ENCODE measurements around the gene TTC39B. TPM values are rescaled to one million over a fixed set of nuclear protein-coding genes. Genes with fewer than 3 reads are reported as not detected.

The TTC39B gene
- total RNA-seq, 2 donors from 2014 or later: 2.0 to 2.3 TPM

DNA sequence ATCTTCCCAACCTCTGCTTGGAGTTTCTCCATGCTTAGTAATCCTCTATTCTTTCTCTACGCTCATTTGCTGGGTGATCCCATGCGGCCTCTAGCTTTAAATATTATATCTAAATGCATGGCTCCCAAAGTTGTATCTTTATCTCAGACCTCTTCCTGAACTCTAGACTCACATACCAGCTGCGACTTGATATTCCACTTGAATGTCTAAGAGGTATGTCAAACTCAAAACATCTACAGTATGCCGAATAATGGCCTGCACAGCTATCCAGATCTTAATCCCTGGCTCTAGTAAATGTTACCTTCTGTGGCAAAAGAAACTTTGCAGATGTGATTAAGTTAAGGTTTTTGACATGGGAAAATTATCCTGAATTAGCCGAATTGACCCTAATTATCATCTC lies 179.2 kb downstream of the TTC39B start:
- no peak overlapping the region for H3K27ac ChIP-seq
- H3K27me3 ChIP-seq: no peaks in the 10 kb centered on the region
- no peaks in the 10 kb centered on the region for H3K4me1 ChIP-seq
- no peak for DNase-seq (ENCODE audit: low spot score)
- TF ChIP-seq, protein P1, sequence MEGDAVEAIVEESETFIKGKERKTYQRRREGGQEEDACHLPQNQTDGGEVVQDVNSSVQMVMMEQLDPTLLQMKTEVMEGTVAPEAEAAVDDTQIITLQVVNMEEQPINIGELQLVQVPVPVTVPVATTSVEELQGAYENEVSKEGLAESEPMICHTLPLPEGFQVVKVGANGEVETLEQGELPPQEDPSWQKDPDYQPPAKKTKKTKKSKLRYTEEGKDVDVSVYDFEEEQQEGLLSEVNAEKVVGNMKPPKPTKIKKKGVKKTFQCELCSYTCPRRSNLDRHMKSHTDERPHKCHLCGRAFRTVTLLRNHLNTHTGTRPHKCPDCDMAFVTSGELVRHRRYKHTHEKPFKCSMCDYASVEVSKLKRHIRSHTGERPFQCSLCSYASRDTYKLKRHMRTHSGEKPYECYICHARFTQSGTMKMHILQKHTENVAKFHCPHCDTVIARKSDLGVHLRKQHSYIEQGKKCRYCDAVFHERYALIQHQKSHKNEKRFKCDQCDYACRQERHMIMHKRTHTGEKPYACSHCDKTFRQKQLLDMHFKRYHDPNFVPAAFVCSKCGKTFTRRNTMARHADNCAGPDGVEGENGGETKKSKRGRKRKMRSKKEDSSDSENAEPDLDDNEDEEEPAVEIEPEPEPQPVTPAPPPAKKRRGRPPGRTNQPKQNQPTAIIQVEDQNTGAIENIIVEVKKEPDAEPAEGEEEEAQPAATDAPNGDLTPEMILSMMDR (IDR thresholded peaks at IDR 0.05): no peak
- H3K36me3 ChIP-seq: no peaks in the 10 kb centered on the region
- H3K4me3 ChIP-seq: no peak overlapping the region
- no peaks in the 10 kb centered on the region for H3K9me3 ChIP-seq

DNA sequence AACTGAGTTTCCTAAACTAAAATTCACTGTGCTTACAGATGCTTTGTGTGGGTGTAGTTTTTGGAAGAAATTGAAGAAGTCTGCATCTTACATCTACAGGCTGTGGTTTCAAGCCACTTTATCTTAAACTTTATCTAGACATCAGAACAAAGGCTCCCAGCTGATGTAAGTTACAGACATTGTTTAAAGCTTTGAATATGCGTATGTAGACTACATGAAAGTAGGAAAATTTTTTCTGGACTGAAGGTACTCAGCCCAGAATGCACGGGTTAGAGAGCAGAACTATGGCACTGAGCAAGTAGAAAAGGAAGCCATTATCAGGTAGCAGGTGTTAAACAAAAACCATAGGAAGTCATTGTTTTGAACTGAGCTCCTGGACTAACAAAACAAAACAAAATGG lies 185.4 kb downstream of the TTC39B start:
- Histone ChIP-seq H3K9me3 (no peaks in the 10 kb centered on the region), H3K4me1 (no peaks in the 10 kb centered on the region), H3K27ac (no peak overlapping the region), H3K36me3 (no peaks in the 10 kb centered on the region), H3K4me3 (no peak overlapping the region), H3K27me3 (no peaks in the 10 kb centered on the region)
- no peak for DNase-seq (ENCODE audit: low spot score)
- TF ChIP-seq, protein P1 (IDR thresholded peaks at IDR 0.05): no peak

DNA sequence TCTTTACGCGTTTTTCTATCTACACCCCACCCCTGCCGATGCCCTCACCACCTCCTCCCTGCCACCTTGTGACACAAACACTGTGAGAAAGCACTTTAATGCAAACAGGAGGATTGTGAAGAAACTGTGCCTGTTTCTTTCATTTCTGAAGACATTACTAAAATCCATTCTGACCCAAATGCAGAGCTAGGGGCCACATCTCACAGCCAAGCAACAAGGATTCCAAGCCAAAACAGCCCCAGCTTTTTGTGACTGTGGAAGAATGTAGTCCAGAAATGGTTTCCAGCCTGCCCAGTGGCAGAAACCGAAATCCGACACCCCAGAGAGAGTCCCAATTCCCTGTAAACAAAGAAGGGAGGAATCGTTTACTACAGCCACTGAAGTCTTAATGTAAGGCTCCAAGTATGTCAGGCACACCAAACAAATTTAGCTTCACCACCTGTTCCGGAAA lies 190.9 kb downstream of the TTC39B start:
- Histone ChIP-seq H3K4me3 (no peak overlapping the region), H3K36me3 (no peaks in the 10 kb centered on the region), H3K27me3 (no peaks in the 10 kb centered on the region), H3K9me3 (no peaks in the 10 kb centered on the region), H3K4me1 (no peaks in the 10 kb centered on the region), H3K27ac (no peak overlapping the region)
- TF ChIP-seq, protein P1 (IDR thresholded peaks at IDR 0.05): no peak
- no peak for DNase-seq (ENCODE audit: low spot score)

DNA sequence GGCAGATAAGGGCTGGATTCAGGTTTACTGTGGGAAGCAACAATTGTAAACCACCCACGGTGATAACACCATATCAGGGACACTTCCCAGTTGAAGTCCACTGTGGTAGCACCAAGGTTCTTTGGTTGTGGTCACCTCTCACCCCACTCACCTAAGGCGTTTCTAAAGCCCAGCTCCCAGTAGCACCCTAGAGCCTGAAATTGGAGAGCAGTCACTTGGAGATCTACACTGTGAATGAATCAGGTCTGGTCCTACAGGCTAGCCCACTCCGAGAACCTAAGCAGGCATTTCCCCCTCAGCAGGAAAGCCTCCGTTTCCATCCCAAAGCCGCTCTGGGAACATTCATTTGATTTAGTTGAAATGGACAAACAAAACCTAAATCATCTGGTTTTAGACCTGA lies 191.3 kb downstream of the TTC39B start:
- H3K36me3 ChIP-seq: no peaks in the 10 kb centered on the region
- no peak overlapping the region for H3K4me3 ChIP-seq
- H3K4me1 ChIP-seq: no peaks in the 10 kb centered on the region
- H3K9me3 ChIP-seq: no peaks in the 10 kb centered on the region
- DNase-seq (ENCODE audit: low spot score): no peak
- no peak overlapping the region for H3K27ac ChIP-seq
- TF ChIP-seq, protein P1 (IDR thresholded peaks at IDR 0.05): no peak
- no peaks in the 10 kb centered on the region for H3K27me3 ChIP-seq

DNA sequence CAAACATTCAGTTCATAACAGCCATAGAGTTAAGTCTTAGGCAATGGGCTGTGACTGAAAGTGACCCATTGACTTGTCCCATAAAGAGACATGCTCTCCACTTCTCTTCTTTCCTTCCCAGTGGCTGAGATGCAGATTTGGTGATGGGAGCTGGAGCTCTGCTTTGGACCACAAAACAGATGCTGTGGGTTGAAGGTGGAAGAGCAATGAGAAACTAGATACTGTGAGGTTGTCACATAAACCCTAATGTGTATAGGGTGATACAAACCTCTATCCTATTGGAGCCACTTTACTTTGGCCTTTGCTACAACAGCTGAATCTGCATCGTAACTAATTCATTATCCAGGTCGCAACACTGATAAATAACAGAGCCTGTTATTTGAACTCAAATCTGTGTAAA lies 192.0 kb downstream of the TTC39B start:
- TF ChIP-seq, protein P1 (IDR thresholded peaks at IDR 0.05): no peak
- DNase-seq (ENCODE audit: low spot score): no peak
- Histone ChIP-seq H3K4me3 (no peak overlapping the region), H3K27me3 (no peaks in the 10 kb centered on the region), H3K27ac (no peak overlapping the region), H3K9me3 (no peaks in the 10 kb centered on the region), H3K4me1 (no peaks in the 10 kb centered on the region), H3K36me3 (no peaks in the 10 kb centered on the region)

Other genes with a start within 250 kb of the TTC39B start
- gene SNAPC3, start 115.7 kb upstream of the TTC39B start, total RNA-seq: 10 to 100 TPM; 14.5 to 23.9 TPM
- gene PSIP1, start 203.8 kb upstream of the TTC39B start, total RNA-seq: 10 to 100 TPM; 21.4 to 21.7 TPM
- gene CCDC171, start 245.8 kb upstream of the TTC39B start, total RNA-seq: 1 to 10 TPM in 1 of 2 donors, under 1 TPM in 1; 0.90 to 1.4 TPM